ENCODE results near the gene SYT12.

Gene SYT12

DNA sequence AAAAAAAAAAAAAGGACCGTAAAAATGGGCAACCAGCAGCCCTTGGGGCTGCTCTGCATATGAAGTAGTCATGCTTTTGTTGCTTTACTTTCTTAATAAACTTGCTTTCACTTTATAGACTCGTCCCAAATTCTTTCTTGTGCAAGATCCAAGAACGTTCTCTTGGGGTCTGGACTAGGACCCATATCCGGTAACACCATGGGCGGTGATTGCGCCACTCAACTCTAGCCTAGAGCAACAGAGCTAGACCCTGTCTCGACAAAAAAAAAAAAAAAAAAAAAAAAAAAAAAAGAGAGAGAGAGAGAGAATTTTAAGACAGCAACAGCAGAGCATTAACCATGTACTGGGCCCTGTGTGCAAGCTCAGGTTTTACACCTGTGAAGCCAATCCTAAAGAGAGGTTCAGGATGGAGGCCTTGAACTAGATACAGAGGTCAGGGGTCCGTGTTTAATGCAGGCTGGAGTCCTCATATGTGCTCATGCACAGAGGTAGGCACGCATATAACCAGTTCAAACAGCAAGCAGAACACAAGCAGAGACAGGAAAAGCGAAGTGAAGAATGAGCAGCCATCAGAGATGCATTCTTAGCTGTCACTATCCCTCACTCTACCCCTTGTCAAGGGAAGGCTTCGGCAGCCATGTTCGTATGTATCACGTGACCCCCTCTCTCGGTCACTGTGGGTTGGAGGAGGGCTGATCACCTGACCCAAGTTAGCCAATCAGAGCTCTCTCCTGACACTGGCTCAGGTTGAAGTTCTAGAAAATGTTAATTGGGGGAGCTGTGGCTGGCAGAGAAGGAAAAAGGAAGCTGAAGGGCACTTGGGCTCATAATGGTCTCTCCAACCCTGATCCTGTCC lies 16.7 kb upstream of the SYT12 start:
- no peak overlapping the region for H3K9ac ChIP-seq (ENCODE audit: low read length)
- no peaks in the 10 kb centered on the region for H3K79me2 ChIP-seq (ENCODE audit: insufficient read depth, low read length)
- peak overlapping the region; percentile 8 for H2AFZ ChIP-seq (ENCODE audit: low read depth, low read length, severe bottlenecking)
- H3K27ac ChIP-seq (ENCODE audit: low read depth, low read length): no peak overlapping the region
- TF ChIP-seq, protein P1, sequence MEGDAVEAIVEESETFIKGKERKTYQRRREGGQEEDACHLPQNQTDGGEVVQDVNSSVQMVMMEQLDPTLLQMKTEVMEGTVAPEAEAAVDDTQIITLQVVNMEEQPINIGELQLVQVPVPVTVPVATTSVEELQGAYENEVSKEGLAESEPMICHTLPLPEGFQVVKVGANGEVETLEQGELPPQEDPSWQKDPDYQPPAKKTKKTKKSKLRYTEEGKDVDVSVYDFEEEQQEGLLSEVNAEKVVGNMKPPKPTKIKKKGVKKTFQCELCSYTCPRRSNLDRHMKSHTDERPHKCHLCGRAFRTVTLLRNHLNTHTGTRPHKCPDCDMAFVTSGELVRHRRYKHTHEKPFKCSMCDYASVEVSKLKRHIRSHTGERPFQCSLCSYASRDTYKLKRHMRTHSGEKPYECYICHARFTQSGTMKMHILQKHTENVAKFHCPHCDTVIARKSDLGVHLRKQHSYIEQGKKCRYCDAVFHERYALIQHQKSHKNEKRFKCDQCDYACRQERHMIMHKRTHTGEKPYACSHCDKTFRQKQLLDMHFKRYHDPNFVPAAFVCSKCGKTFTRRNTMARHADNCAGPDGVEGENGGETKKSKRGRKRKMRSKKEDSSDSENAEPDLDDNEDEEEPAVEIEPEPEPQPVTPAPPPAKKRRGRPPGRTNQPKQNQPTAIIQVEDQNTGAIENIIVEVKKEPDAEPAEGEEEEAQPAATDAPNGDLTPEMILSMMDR (IDR thresholded peaks at IDR 0.05; ENCODE audit: insufficient read depth, low read length, poor library complexity, severe bottlenecking): no peak
- TF ChIP-seq EZH2phosphoT487 (conservative IDR thresholded peaks at IDR 0.05; ENCODE audit: low read length): no peak
- no peaks in the 10 kb centered on the region for H3K27me3 ChIP-seq (ENCODE audit: low read length)
- no peaks in the 10 kb centered on the region for H3K9me3 ChIP-seq (ENCODE audit: insufficient read depth, low read length)
- no peak overlapping the region for H3K4me2 ChIP-seq (ENCODE audit: low read depth, low read length, poor library complexity, severe bottlenecking)
- H3K9me2 ChIP-seq (replicated peaks; ENCODE audit: insufficient read depth, low read length): no peaks in the 10 kb centered on the region
- no peak overlapping the region for H3K4me3 ChIP-seq (ENCODE audit: insufficient read depth, low read length, poor library complexity, severe bottlenecking)
- H3K36me3 ChIP-seq (ENCODE audit: low read length): no peaks in the 10 kb centered on the region
- no peaks in the 10 kb centered on the region for H4K20me1 ChIP-seq (ENCODE audit: low read depth, low read length)
- no peaks in the 10 kb centered on the region for H3F3A ChIP-seq (ENCODE audit: insufficient read depth)

DNA sequence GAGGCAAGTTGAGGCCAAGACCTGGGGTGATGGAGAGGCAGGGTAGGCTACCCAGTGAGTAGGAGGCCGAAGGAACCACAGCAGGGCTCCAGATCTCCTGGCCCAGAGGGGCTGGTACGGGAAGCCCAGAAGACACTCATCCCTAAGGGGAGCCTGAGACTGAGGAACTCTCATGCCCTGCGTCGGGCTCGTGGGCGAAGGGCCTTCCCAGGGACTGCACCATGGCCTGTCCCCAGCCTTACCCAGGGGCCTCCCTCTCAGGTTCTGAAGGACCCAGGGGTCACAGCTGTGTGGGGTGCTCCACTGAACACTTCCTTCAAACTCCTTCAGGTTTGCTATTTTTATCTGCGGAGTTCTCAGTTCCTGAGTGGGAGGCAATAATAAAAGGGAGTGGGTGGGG lies 15.8 kb upstream of the SYT12 start:
- H3K4me3 ChIP-seq (ENCODE audit: insufficient read depth, low read length, poor library complexity, severe bottlenecking): no peak overlapping the region
- no peaks in the 10 kb centered on the region for H3K9me2 ChIP-seq (replicated peaks; ENCODE audit: insufficient read depth, low read length)
- H3K4me2 ChIP-seq (ENCODE audit: low read depth, low read length, poor library complexity, severe bottlenecking): no peak overlapping the region
- no peaks in the 10 kb centered on the region for H3K36me3 ChIP-seq (ENCODE audit: low read length)
- no peak overlapping the region for H3K9ac ChIP-seq (ENCODE audit: low read length)
- H3K27ac ChIP-seq (ENCODE audit: low read depth, low read length): no peak overlapping the region
- H3K27me3 ChIP-seq (ENCODE audit: low read length): no peaks in the 10 kb centered on the region
- H2AFZ ChIP-seq (ENCODE audit: low read depth, low read length, severe bottlenecking): no peak overlapping the region
- no peaks in the 10 kb centered on the region for H3K79me2 ChIP-seq (ENCODE audit: insufficient read depth, low read length)
- H3F3A ChIP-seq (ENCODE audit: insufficient read depth): no peaks in the 10 kb centered on the region
- H3K9me3 ChIP-seq (ENCODE audit: insufficient read depth, low read length): no peaks in the 10 kb centered on the region
- no peak for TF ChIP-seq EZH2phosphoT487 (conservative IDR thresholded peaks at IDR 0.05; ENCODE audit: low read length)
- TF ChIP-seq, protein P1 (IDR thresholded peaks at IDR 0.05; ENCODE audit: insufficient read depth, low read length, poor library complexity, severe bottlenecking): no peak
- no peaks in the 10 kb centered on the region for H4K20me1 ChIP-seq (ENCODE audit: low read depth, low read length)

DNA sequence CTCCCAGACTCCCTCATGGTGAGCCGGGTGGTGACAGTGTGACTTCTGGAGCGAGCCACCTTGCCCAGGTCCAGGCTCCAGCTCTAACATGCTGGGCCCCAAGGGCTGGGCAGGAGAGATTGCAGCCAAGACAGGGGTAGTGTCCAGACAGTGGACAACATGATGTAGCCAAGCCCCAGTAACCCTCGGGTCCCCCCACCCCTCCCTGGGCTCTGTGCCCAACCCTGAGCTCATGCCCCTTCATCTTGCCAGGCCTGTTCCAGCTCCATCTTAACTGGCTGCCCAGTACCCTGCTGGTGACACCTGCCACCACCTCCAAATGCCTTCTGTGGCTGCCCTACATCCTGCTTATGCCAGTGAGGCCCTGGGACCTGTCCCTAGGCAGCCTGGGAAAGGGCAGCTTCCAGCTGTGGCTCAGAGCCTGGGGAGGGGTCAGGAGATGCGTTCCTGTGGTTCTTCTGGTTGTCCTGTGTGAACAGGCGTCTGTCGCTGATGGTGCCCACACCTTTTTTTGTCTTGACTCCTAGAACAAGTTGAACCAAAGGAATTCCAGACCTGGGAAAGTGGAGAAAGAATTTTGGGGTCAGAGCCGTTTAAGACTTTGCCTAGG lies 12.5 kb upstream of the SYT12 start:
- Histone ChIP-seq H3K4me3 (ENCODE audit: insufficient read depth, low read length, poor library complexity, severe bottlenecking) (no peak overlapping the region), H3K9me2 (replicated peaks; ENCODE audit: insufficient read depth, low read length) (no peaks in the 10 kb centered on the region), H2AFZ (ENCODE audit: low read depth, low read length, severe bottlenecking) (no peak overlapping the region), H3K4me2 (ENCODE audit: low read depth, low read length, poor library complexity, severe bottlenecking) (no peak overlapping the region), H3K9me3 (ENCODE audit: insufficient read depth, low read length) (no peaks in the 10 kb centered on the region), H4K20me1 (ENCODE audit: low read depth, low read length) (no peaks in the 10 kb centered on the region), H3K27ac (ENCODE audit: low read depth, low read length) (no peak overlapping the region), H3K27me3 (ENCODE audit: low read length) (no peaks in the 10 kb centered on the region), H3F3A (ENCODE audit: insufficient read depth) (no peaks in the 10 kb centered on the region), H3K9ac (ENCODE audit: low read length) (no peak overlapping the region), H3K79me2 (ENCODE audit: insufficient read depth, low read length) (no peaks in the 10 kb centered on the region), H3K36me3 (ENCODE audit: low read length) (no peaks in the 10 kb centered on the region)
- TF ChIP-seq EZH2phosphoT487 (conservative IDR thresholded peaks at IDR 0.05; ENCODE audit: low read length): no peak
- TF ChIP-seq, protein P1 (IDR thresholded peaks at IDR 0.05; ENCODE audit: insufficient read depth, low read length, poor library complexity, severe bottlenecking): no peak

All from SU-DHL-6 (cell line).